SK-N-SH (cell line): ENCODE data around the gene IDH3A. TPM values are rescaled to one million over a fixed set of nuclear protein-coding genes. Genes with fewer than 3 reads are reported as not detected.

Experiments used
- CTCF ChIA-PET: fragments of 300-600, 350-600 bp; formaldehyde crosslinking; extraction: SDS; loops from one replicate; lab custom pipeline; 2021; lab: Yijun Ruan, JAX
- POLR2A ChIA-PET: fragments of 350-600 bp; sonication (Branson Sonifier 250); formaldehyde crosslinking; extraction: SDS; loops from one replicate; lab custom pipeline; 2020; ENCODE audit warnings: antibody characterized with exemption, inconsistent platforms; lab: Yijun Ruan, JAX
- DNase-seq: peaks from one replicate; pipeline ENCODE4 v3.0.0; 2012
- H2AFZ ChIP-seq: fragments of 200-600 bp; sonication (generic); 2 replicates; pipeline ENCODE4 v1.8.1; 2016; ENCODE audit warnings: antibody characterized with exemption, mild to moderate bottlenecking, low read depth
- H3F3A ChIP-seq: fragments of 200-600 bp; sonication (generic); replicated peaks from 2 replicates; pipeline ENCODE3; 2016; ENCODE audit warnings: antibody characterized with exemption, mild to moderate bottlenecking; ENCODE audit not compliant: insufficient read depth
- H3K27ac ChIP-seq, 2 experiments: fragments of 200-500 bp in 1 of 2; fragments of 200-600 bp in 1 of 2; sonication (Bioruptor generic) in 1 of 2; sonication (generic), shearing (Covaris generic) in 1 of 2; 2 replicates each; pipeline versions ENCODE4 v1.5.1 to v1.6.1; 2014 to 2016; ENCODE audit warnings: low read depth in 2 of 2, inconsistent platforms in 1 of 2, low read length in 1 of 2, mild to moderate bottlenecking in 1 of 2, mixed read lengths in 1 of 2
- H3K27me3 ChIP-seq: fragments of 200-600 bp; sonication (generic), shearing (Covaris generic); 2 replicates; pipeline ENCODE4 v1.6.1; 2016; ENCODE audit warnings: mixed run types; ENCODE audit not compliant: insufficient read depth
- H3K36me3 ChIP-seq, 2 experiments: fragments of 200-500 bp in 1 of 2; fragments of 200-600 bp in 1 of 2; sonication (Bioruptor generic) in 1 of 2; sonication (generic) in 1 of 2; replicated peaks in 1 of 2; 2 replicates each; pipeline versions ENCODE3 to v1.5.1; 2014 to 2016; ENCODE audit warnings: low read length in 1 of 2, mild to moderate bottlenecking in 1 of 2; ENCODE audit not compliant: insufficient read depth in 2 of 2, control insufficient read depth in 1 of 2
- H3K4me1 ChIP-seq, 2 experiments: fragments of 200-500 bp in 1 of 2; fragments of 200-600 bp in 1 of 2; sonication (Bioruptor generic) in 1 of 2; sonication (generic), shearing (Covaris generic) in 1 of 2; 2 replicates each; pipeline versions ENCODE4 v1.5.1 to v1.6.1; 2014 to 2016; ENCODE audit warnings: low read depth in 1 of 2, low read length in 1 of 2, mixed run types in 1 of 2; ENCODE audit not compliant: insufficient read depth in 2 of 2, control insufficient read depth in 1 of 2
- H3K4me2 ChIP-seq: fragments of 200-600 bp; sonication (generic), shearing (Covaris generic); 2 replicates; pipeline ENCODE4 v1.6.1; 2017; ENCODE audit warnings: mixed run types
- H3K4me3 ChIP-seq, 2 experiments: fragments of 200-500 bp in 1 of 2; fragments of 200-600 bp in 1 of 2; sonication (Bioruptor generic) in 1 of 2; sonication (generic), shearing (Covaris generic) in 1 of 2; 2 replicates each; pipeline versions ENCODE4 v1.5.1 to v1.8.1; 2014 to 2016; ENCODE audit warnings: low read depth in 2 of 2, inconsistent platforms in 1 of 2, low read length in 1 of 2, mild to moderate bottlenecking in 1 of 2, mixed read lengths in 1 of 2, moderate library complexity in 1 of 2
- H3K79me2 ChIP-seq: fragments of 200-600 bp; sonication (generic); 2 replicates; pipeline ENCODE4 v1.8.1; 2017; ENCODE audit warnings: mild to moderate bottlenecking; ENCODE audit not compliant: insufficient read depth
- H3K9ac ChIP-seq: fragments of 200-600 bp; sonication (generic); 2 replicates; pipeline ENCODE4 v1.6.1; 2017; ENCODE audit warnings: mixed run types
- H3K9me2 ChIP-seq: fragments of 200-600 bp; sonication (generic); 2 replicates; pipeline ENCODE4 v1.6.1; 2017; ENCODE audit warnings: mixed run types
- H3K9me3 ChIP-seq: fragments of 200-600 bp; sonication (generic); 2 replicates; pipeline ENCODE4 v1.6.1; 2017; ENCODE audit warnings: mixed run types, mild to moderate bottlenecking, moderate library complexity
- H4K20me1 ChIP-seq: fragments of 200-600 bp; sonication (generic); 2 replicates; pipeline ENCODE4 v1.6.1; 2017; ENCODE audit warnings: mild to moderate bottlenecking, mixed run types; ENCODE audit not compliant: insufficient read depth
- ELF1 ChIP-seq: IDR thresholded peaks from 2 replicates; pipeline ENCODE4 v1.4.0; 2012
- EP300 ChIP-seq, 2 experiments: IDR thresholded peaks; 2 replicates each; pipeline versions ENCODE4 v1.4.0 to v1.6.1; 2012; ENCODE audit warnings: borderline replicate concordance in 1 of 2, low read depth in 1 of 2, low read length in 1 of 2
- EZH2phosphoT487 ChIP-seq: fragments of 200-600 bp; sonication (generic); IDR thresholded peaks from 2 replicates; pipeline ENCODE4 v1.6.1; 2017; ENCODE audit warnings: low read depth, mixed run types, mild to moderate bottlenecking, antibody characterized with exemption, moderate library complexity, borderline replicate concordance
- GABPA ChIP-seq: IDR thresholded peaks from 2 replicates; pipeline ENCODE4 v1.4.0; 2012; ENCODE audit warnings: low read depth, mild to moderate bottlenecking
- GATA2 ChIP-seq: sonication (generic); formaldehyde crosslinking; IDR thresholded peaks from 2 replicates; pipeline ENCODE4 v1.5.0; 2020; ENCODE audit warnings: mild to moderate bottlenecking, missing genetic modification reagents
- IRF3 ChIP-seq: fragments of 150-350 bp; IDR thresholded peaks from 2 replicates; pipeline ENCODE4 v1.6.1; 2016; ENCODE audit warnings: mild to moderate bottlenecking, low read depth, low read length
- MXI1 ChIP-seq: IDR thresholded peaks from 2 replicates; pipeline ENCODE4 v1.6.1; 2012; ENCODE audit warnings: mild to moderate bottlenecking, low read depth, low read length, improper control_type of control experiment
- NFIC ChIP-seq: IDR thresholded peaks from 2 replicates; pipeline ENCODE4 v1.4.0; 2012; ENCODE audit warnings: borderline replicate concordance
- NRF1 ChIP-seq: IDR thresholded peaks from 2 replicates; pipeline ENCODE4 v1.6.1; 2012; ENCODE audit warnings: low read depth, mild to moderate bottlenecking, low read length
- PBX3 ChIP-seq: IDR thresholded peaks from 2 replicates; pipeline ENCODE4; 2012
- RAD21 ChIP-seq: IDR thresholded peaks from 2 replicates; pipeline ENCODE4 v1.6.1; 2012; ENCODE audit warnings: mild to moderate bottlenecking, low read length
- RCOR1 ChIP-seq: fragments of 150-350 bp; IDR thresholded peaks from 2 replicates; pipeline ENCODE4 v1.6.1; 2017; ENCODE audit warnings: antibody characterized with exemption, low read length
- SIN3A ChIP-seq: IDR thresholded peaks from 2 replicates; pipeline ENCODE4 v1.6.1; 2012; ENCODE audit warnings: low read depth, mild to moderate bottlenecking, low read length, moderate library complexity, borderline replicate concordance
- TAF1 ChIP-seq: IDR thresholded peaks from 2 replicates; pipeline ENCODE4 v1.6.1; 2012; ENCODE audit warnings: low read depth, mild to moderate bottlenecking, low read length, moderate library complexity, borderline replicate concordance
- TCF12 ChIP-seq: IDR thresholded peaks from 2 replicates; pipeline ENCODE4 v1.4.0; 2012
- USF1 ChIP-seq: IDR thresholded peaks from 2 replicates; pipeline ENCODE4 v1.4.0; 2012; ENCODE audit warnings: low read depth, borderline replicate concordance
- USF2 ChIP-seq: fragments of 150-350 bp; IDR thresholded peaks from 2 replicates; pipeline ENCODE4 v1.6.1; 2017; ENCODE audit warnings: antibody characterized with exemption, low read length, low read depth, borderline replicate concordance
- YY1 ChIP-seq: IDR thresholded peaks from 2 replicates; pipeline ENCODE4 v1.4.0; 2012; ENCODE audit warnings: low read depth, mild to moderate bottlenecking
- ZBTB33 ChIP-seq: IDR thresholded peaks from 2 replicates; pipeline ENCODE4 v1.4.0; 2012; ENCODE audit warnings: low read depth, borderline replicate concordance
- WGBS: methylation state at CpG from one replicate; pipeline ENCODE4 v1.1.6; 2017; ENCODE audit warnings: low lambda C conversion rate; 5-methylcytosine and 5-hydroxymethylcytosine counted together
- polyA plus RNA-seq, 3 experiments: library from polyadenylated mRNA; depleted of rRNA; stranded (reverse); fragments of >200 nt; gene quantifications; 2 replicates each; pipeline ENCODE4 v1.2.3, GENCODE V29; 2012

The IDH3A gene
- polyA plus RNA-seq, 1 of the 3 experiments (the other 2 are of a cell fraction), result 33.2 TPM

GRCh38 chr15:78154955-78155354 is 5.8 kb downstream of the IDH3A start (continued):
- TF ChIP-seq USF2 (no peak), EP300 (IDR thresholded peaks at IDR 0.05; ENCODE audit: borderline replicate concordance in 1 of 2, low read depth in 1 of 2, low read length in 1 of 2) (no peak), RCOR1 (no peak), ELF1 (no peak), PBX3 (no peak), YY1 (no peak)

GRCh38 chr15:78155355-78155939 is 6.3 kb downstream of the IDH3A start:
- H2AFZ ChIP-seq, result no peak overlapping the region
- 97% methylated on average over 4 of the region's 4 CpGs for WGBS
- H3F3A ChIP-seq, result peaks cover 3% of the 10 kb centered on the region
- no peaks in the 10 kb centered on the region for H4K20me1 ChIP-seq
- H3K4me1 ChIP-seq, result no peaks in the 10 kb centered on the region; a peak in 2 of 4 replicates
- no peaks in the 10 kb centered on the region for H3K9me2 ChIP-seq
- DNase-seq, result no peak
- peaks cover 16 to 18% of the 10 kb centered on the region in 2 experiments for H3K36me3 ChIP-seq
- CTCF ChIA-PET, result interaction anchor here (0.9 to 1.2 kb wide), 2 partner anchors 40 to 86 kb away, joined by 3 to 5 read pairs; no protein-coding TSS in a partner anchor
- no peak overlapping the region for H3K9ac ChIP-seq
- POLR2A ChIA-PET, result no interaction called here
- no peak overlapping the region for H3K4me3 ChIP-seq
- peaks cover 40% of the 10 kb centered on the region for H3K79me2 ChIP-seq
- no peaks in the 10 kb centered on the region for H3K27me3 ChIP-seq
- no peaks in the 10 kb centered on the region for H3K9me3 ChIP-seq
- TF ChIP-seq IRF3, result no peak
- TF ChIP-seq GABPA, result no peak
- no peak for TF ChIP-seq MXI1
- no peak for TF ChIP-seq TCF12
- TF ChIP-seq RCOR1, result no peak
- no peak for TF ChIP-seq NRF1
- TF ChIP-seq SIN3A, result no peak
- TF ChIP-seq PBX3, result no peak
- no peak for TF ChIP-seq TAF1
- TF ChIP-seq EZH2phosphoT487, result no peak
- no peak for TF ChIP-seq RAD21
- TF ChIP-seq NFIC, result no peak
- TF ChIP-seq ELF1, result no peak
- no peak for TF ChIP-seq ZBTB33
- TF ChIP-seq USF1, result no peak
- TF ChIP-seq GATA2 (CRISPR knock-in tag), result no peak
- no peak overlapping the region for H3K27ac ChIP-seq
- H3K4me2 ChIP-seq, result no peak overlapping the region
